ENCODE results near the gene CYTH2. TPM values are rescaled to one million over a fixed set of nuclear protein-coding genes. Genes with fewer than 3 reads are reported as not detected.
A peak's percentile ranks its signal among the peaks of the same experiment; 100 is the strongest.

Gene CYTH2
- total and polyA plus RNA-seq, 2 of the 8 experiments (the other 6 are each of a cell fraction or from before 2014, with no cell fraction given), result 43.7 to 71.4 TPM

DNA sequence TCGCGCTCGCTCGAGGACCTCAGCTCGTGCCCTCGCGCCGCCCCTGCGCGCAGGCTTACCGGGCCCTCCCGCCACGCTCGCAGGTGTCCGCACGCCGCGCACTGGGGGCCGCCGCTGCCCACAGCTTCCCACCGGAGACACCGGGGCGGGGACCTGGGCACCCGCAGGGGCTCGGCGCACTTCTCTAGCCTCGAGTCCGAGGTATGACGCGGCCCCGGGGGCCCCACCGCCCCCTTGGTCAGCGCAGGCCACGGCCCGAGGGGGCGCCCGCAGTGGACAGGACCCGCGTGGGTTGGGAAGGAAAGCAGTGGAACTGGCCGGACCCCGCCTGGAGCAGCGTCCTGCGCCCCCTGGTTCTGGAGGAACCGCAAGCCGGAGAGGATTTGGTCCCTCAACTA is 25.4 kb upstream of the CYTH2 start:
- H3K4me3 ChIP-seq (ENCODE audit: extremely low read depth in 1 of 4, insufficient read depth in 2 of 4, low read depth in 3 of 4, low read length in 4 of 4), result no peak overlapping the region
- no peak overlapping the region for H3K9ac ChIP-seq (replicated peaks in 1 of 4; ENCODE audit: extremely low read depth in 1 of 4, low read depth in 3 of 4, low read length in 3 of 4)
- 92% methylated on average over 32 of the region's 45 CpGs; no CpG with 5 or more reads in 1 of the 2 experiments for WGBS, 2 experiments (ENCODE audit: extremely low coverage in 1 of 2, insufficient coverage in 1 of 2, insufficient read length in 1 of 2, insufficient replicate concordance in 2 of 2, low coverage in 1 of 2, low lambda C conversion rate in 2 of 2, missing lambda C conversion rate in 1 of 2)
- no peak for FAIRE-seq
- no peaks in the 10 kb centered on the region for H3K27me3 ChIP-seq (replicated peaks in 1 of 4; ENCODE audit: control insufficient read depth in 3 of 4, extremely low read depth in 1 of 4, insufficient read depth in 3 of 4, low read length in 3 of 4)
- H2AK5ac ChIP-seq (ENCODE audit: low read depth, low read length), result no peak overlapping the region
- H3K79me2 ChIP-seq (ENCODE audit: control insufficient read depth in 1 of 2, insufficient read depth in 2 of 2, low read length in 2 of 2), result peaks cover 0 to 8% of the 10 kb centered on the region in 2 experiments; a peak in 2 of 4 replicates
- H3K4me1 ChIP-seq (replicated peaks in 1 of 4; ENCODE audit: control insufficient read depth in 3 of 4, insufficient read depth in 4 of 4, low read length in 3 of 4), result peaks cover 0 to 5% (median 4%) of the 10 kb centered on the region in 4 experiments; a peak in 4 of 7 replicates
- H3K56ac ChIP-seq (replicated peaks; ENCODE audit: insufficient read length, low read depth, low read length), result no peak overlapping the region
- H2BK12ac ChIP-seq (ENCODE audit: low read depth, low read length), result no peak overlapping the region
- no peak overlapping the region for H3K18ac ChIP-seq (ENCODE audit: extremely low read depth, low read length)
- H2AFZ ChIP-seq (ENCODE audit: low read length), result no peak overlapping the region
- POLR2A ChIA-PET (ENCODE audit: partially characterized antibody), result interaction anchor here (0.9 to 1.4 kb wide), 7 partner anchors 10 to 53 kb away, joined by 3 to 9 read pairs (median 4); partner anchors contain the start of gene KDELR1
- H3K79me1 ChIP-seq (ENCODE audit: low read depth, low read length), result peaks cover 2% of the 10 kb centered on the region; the same call in 1 of the 2 replicates
- H4K91ac ChIP-seq (replicated peaks; ENCODE audit: insufficient read length, low read length), result no peak overlapping the region
- H3K14ac ChIP-seq (ENCODE audit: insufficient read length), result no peak overlapping the region
- H2BK120ac ChIP-seq (replicated peaks; ENCODE audit: low read depth, low read length), result no peak overlapping the region
- H3K9me3 ChIP-seq (ENCODE audit: insufficient read depth in 2 of 2, low read depth in 1 of 2, low read length in 1 of 2), result no peaks in the 10 kb centered on the region
- no peak overlapping the region for H2BK15ac ChIP-seq (ENCODE audit: low read length)
- H3K23ac ChIP-seq (ENCODE audit: insufficient read length), result no peak overlapping the region
- H3K23me2 ChIP-seq (ENCODE audit: low read depth, low read length), result peaks cover 9% of the 10 kb centered on the region
- no peak for DNase-seq (ENCODE audit: low read depth in 1 of 2, low spot score in 2 of 2)
- H3K36me3 ChIP-seq (ENCODE audit: control insufficient read depth in 2 of 4, insufficient read depth in 4 of 4, low read length in 3 of 4), result peaks cover 6 to 17% (median 12%) of the 10 kb centered on the region in 4 experiments; a peak in 7 of 8 replicates
- no peak overlapping the region for H2BK20ac ChIP-seq (ENCODE audit: low read length)
- H4K20me1 ChIP-seq (replicated peaks in 1 of 2; ENCODE audit: control insufficient read depth in 1 of 2, insufficient read depth in 2 of 2, low read length in 2 of 2), result peaks cover 0 to 7% of the 10 kb centered on the region in 2 experiments
- H4K8ac ChIP-seq (ENCODE audit: extremely low read depth, insufficient read depth, low read length), result no peak overlapping the region
- H3K4ac ChIP-seq (replicated peaks; ENCODE audit: insufficient read length, low read depth, low read length), result no peak overlapping the region
- TF ChIP-seq SP4 (IDR thresholded peaks at IDR 0.05; ENCODE audit: low read length), result no peak
- no peak for TF ChIP-seq CBX8 (IDR thresholded peaks at IDR 0.05; ENCODE audit: borderline replicate concordance, low read depth, low read length)
- TF ChIP-seq, protein P1, sequence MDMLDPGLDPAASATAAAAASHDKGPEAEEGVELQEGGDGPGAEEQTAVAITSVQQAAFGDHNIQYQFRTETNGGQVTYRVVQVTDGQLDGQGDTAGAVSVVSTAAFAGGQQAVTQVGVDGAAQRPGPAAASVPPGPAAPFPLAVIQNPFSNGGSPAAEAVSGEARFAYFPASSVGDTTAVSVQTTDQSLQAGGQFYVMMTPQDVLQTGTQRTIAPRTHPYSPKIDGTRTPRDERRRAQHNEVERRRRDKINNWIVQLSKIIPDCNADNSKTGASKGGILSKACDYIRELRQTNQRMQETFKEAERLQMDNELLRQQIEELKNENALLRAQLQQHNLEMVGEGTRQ (IDR thresholded peaks at IDR 0.05; ENCODE audit: low read length), result no peak
- no peak for TF ChIP-seq HDAC2 (IDR thresholded peaks at IDR 0.05; ENCODE audit: borderline replicate concordance in 1 of 2, low read depth in 2 of 2, low read length in 2 of 2)
- no peak overlapping the region for H2BK5ac ChIP-seq (ENCODE audit: low read depth, low read length)
- peak overlapping the region in 1 of 2 experiments; percentile 53; a peak in 1 of 4 replicates for H3K4me2 ChIP-seq (ENCODE audit: insufficient read depth in 1 of 2, low read depth in 2 of 2, low read length in 2 of 2)
- CTCF ChIA-PET (ENCODE audit: partially characterized antibody), result interaction anchor here (0.6 to 1.6 kb wide), 3 partner anchors 53 to 67 kb away, joined by 3 to 4 read pairs (median 3); no protein-coding TSS in a partner anchor
- H4K5ac ChIP-seq (ENCODE audit: insufficient read length, low read depth, low read length), result no peak overlapping the region
- H3K27ac ChIP-seq (ENCODE audit: low read depth, low read length), result no peak overlapping the region
